Dedifferentiated amniotic fluid mesenchymal stem cell (primary cell): ENCODE measurements around the gene PEAK1.

Experiments used
- DNase-seq: peaks from one replicate; pipeline ENCODE4 v3.0.0-alpha.2; 2016; ENCODE audit errors: extremely low spot score

PEAK1 gene, protein sequence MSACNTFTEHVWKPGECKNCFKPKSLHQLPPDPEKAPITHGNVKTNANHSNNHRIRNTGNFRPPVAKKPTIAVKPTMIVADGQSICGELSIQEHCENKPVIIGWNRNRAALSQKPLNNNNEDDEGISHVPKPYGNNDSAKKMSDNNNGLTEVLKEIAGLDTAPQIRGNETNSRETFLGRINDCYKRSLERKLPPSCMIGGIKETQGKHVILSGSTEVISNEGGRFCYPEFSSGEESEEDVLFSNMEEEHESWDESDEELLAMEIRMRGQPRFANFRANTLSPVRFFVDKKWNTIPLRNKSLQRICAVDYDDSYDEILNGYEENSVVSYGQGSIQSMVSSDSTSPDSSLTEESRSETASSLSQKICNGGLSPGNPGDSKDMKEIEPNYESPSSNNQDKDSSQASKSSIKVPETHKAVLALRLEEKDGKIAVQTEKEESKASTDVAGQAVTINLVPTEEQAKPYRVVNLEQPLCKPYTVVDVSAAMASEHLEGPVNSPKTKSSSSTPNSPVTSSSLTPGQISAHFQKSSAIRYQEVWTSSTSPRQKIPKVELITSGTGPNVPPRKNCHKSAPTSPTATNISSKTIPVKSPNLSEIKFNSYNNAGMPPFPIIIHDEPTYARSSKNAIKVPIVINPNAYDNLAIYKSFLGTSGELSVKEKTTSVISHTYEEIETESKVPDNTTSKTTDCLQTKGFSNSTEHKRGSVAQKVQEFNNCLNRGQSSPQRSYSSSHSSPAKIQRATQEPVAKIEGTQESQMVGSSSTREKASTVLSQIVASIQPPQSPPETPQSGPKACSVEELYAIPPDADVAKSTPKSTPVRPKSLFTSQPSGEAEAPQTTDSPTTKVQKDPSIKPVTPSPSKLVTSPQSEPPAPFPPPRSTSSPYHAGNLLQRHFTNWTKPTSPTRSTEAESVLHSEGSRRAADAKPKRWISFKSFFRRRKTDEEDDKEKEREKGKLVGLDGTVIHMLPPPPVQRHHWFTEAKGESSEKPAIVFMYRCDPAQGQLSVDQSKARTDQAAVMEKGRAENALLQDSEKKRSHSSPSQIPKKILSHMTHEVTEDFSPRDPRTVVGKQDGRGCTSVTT (N-terminal part only)

DNA sequence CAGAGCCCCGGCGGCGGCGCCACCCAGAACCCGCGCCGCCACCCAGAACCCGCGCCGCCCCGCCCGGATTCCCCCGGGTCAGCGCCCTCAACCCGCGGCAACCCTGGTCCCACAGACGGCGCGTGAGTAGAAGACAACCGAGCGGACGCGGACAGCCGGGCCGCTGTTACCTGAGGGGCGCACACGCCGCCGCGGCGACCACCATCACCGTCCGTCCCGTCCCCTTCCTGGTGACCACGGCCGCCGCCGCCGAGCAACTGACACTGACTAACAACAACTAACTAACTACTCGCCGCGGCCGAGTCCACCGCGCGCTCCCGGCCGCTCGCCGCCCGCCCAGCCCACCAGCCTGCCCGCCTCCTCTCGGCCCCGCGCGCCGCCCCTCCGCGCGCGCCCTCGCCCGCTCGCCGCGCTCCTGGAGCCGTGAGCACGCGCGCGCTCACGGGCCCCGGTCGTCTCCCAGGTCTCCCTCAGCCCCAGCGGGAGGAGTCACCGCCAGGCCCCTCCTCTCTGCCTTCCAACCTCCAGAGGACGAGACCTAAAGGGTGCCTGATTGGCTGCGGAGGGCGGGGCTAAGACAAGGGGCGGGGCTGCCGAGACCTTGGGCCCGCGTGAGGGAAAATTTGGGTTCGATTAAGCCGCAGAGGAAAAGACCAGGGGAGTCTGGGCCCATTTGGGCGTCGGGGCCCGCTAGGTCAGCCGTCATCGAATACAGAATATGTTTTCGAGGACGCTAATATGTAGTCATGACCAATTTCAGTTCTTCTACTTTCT, at the start of gene PEAK1:
PEAK1 (minus strand) TSS at position 269 of the 774 bp plus-strand sequence. CDS start 238,178 bp downstream, outside the sequence.
- peak; percentile 99 for DNase-seq

DNA sequence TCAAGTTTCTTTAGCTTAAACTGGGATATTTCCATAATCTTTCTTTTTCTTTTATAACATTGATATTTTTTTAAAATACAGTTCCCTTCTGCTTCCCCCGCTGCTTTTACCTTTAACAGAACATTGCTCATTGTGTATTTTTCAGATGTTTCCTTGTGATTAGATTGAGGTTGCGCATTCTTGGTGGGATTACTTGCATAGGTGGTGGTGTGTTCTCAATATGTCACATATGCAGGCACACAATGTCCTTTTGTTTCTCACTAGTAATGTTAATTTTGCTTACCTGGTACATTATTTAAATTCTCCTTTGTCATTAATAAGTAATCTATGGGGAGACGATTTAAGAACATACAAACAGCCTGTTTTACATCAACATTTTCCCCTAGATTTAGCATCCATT, 49.0 kb upstream of the PEAK1 start:
- no peak for DNase-seq

DNA sequence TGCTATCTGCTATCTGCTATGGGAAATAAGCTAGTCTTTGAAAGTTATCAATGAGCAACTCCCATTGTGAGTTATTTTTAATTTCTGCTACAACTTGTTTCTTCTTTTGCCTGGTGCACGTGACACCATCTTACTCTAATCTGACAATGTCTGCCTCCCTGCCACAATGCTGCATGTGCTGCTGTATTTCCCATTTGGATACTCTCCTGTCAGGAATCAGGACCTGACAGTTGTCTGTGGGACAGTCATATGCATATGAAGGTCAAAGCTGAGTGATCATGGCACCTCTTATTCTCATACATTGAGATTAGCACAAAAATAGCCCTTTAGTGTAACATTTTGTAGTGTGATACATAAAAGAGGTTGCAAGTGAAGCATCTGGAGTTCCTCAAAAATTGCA, 46.6 kb upstream of the PEAK1 start:
- DNase-seq, result no peak

DNA sequence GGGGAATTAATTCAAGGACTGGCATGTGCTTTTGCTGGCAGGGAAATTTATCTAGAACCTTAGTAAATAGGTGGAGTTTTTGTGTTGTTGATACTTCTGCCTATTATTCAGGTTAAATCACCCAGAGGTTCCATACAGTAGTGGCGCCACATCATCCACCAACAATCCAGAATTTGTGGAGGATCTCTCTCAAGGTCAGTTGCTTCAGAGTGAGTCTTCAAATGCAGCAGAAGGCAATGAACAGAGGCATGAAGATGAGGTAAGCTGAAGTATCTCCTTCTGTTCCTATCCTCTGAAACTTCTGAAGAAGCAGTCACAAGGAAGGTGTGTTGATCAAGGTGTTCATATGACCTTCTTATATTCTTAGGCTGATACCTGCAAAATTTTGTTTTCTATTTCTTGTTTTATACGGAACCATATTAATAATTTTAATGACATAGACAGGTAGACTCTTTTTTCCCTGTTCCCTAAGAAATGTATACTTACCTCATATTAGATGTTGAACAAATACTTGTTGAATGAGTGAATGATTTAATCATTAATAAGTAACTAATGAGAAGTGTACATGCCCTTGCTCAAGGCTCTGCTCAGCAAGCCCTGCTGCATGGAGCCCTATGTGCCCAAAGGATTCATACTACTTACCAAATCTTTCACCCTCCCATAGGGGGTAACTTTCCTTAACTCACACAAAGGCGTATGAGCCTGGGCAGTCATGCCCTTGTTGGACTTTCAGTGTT, 44.4 kb upstream of the PEAK1 start:
- no peak for DNase-seq

DNA sequence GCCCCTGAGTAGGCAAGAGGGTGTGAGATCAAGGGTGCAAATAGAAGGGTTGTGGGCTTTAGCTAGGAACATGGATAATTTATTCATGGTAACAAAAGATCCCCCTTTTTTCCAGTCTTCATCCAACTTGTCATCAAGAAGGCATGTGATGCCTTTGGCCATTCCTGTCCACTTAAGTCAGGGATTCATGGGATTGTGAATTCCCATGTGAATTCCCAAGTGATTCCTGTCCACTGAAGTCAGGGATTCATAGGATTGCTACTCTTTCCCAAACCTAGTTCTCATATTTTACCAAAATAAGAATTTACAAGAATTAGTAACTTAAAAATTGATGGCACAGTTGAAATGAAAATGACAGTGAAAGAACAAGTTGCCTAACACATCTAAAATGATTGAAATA, 41.6 kb upstream of the PEAK1 start:
- DNase-seq, result no peak

DNA sequence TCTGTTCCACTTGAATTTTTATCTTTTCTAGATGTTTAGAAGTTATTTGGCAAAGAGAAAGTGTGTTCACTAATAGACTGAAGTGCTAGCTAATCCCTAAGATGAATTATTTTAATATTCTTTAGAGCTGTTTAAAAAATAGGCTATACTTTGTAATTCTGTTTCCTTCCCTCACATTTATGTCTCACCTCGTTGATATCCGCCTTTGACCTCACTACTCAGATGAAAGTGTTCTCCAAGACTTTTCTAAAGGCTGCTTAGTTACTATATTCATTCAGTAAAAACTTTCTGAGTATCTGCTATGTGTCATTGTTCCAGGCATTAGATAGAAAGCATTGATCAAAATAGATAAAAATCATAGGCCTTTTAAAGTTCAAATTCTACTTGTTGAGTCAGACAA, 39.1 kb upstream of the PEAK1 start:
- no peak for DNase-seq

DNA sequence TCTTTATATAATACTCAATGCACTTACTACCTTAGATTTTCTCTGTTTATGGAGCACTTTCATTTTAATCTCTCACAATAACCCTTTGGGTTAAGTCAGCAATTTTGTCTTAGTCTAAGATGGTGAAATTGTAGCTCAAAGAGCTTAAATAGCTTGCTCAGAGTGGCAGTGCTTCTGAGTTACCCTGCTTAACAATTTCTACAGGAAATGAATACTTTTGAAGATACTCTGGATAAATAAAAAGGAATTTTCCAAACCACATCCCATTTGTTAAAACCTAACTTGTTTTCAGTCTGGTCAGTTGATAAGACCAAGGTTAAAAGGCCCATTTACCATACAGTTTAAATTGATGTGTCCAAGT, 38.0 kb upstream of the PEAK1 start:
- DNase-seq, result no peak

DNA sequence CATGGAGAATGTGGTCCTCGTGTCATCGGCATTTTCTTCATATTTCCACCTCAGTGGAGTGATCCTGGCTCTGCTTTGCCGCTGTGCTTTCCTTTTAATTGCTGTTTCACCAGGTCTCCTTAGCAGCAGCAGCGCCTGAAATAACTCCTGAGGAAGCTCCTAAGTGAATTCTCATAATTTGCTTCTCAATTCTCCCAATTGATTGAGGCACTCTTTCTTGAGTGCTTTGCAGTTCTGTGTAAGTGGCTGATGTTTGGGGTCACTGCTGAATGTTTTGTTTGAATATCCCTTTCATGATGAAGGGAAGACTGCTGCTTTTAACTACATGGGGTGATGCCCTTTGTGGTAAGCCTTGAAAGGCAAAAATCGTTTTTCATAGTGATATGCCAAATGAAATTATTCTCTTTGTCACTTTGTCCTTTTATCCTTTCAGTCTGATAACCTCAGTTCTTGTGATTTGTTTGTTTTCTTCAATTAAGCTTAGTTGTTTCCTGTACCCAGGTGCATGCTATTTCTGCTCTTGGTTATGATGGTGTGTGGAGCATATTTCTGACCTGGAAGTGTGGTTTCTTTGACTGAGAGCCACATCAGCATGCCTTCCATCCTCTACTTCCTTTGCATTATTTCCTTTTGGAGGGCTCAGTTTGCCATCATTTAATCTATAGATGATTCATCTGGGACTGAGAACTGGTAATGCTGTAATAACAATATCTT, 37.4 kb upstream of the PEAK1 start:
- no peak for DNase-seq

DNA sequence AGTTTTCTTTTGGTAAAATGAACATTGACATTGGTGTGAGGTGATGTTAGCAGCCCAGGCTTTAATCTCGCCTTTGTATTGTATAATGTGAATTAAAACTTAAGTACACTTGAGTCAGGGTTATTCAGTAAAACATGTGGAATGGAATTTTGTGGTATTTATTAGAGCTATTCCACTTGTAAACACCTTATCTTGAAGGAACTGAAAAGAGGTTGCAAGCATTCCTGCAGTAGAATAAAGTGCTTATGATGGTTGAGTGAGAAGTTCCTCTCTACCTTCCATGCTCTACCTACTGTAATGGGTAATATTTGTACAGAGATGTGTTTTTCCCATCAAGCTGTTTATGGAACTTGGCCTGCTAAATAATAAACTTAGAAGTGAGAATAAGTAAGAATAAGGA, 36.8 kb upstream of the PEAK1 start:
- no peak for DNase-seq

DNA sequence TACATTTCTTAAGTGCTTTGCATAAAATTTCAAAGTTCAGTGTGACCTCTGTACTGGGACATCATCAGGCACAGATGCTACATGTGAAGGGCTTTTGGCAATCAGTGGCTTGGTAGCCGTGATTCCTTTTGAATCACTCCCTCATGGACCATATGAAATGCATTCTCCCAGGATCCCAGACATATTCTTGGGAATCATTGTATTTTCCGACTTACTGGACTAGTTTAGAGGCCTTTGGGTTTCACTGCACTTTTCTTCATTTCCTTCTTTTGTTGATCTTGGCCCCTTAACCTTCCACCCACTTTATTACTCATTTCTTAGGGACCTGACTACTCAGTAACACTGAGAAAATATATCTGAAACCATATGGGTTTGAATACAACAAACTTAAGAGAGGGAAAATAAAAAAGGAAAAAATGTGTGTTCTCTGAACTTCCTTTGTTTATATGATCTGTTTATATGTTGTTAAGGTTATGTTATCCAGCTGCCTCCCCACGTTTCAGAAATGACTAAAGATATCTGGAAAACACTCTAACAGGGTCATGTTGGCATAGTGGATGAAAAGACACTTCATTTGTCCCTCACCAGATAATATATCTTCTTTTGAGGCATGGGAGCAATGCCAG, 35.9 kb upstream of the PEAK1 start:
- peak; percentile 64 for DNase-seq

DNA sequence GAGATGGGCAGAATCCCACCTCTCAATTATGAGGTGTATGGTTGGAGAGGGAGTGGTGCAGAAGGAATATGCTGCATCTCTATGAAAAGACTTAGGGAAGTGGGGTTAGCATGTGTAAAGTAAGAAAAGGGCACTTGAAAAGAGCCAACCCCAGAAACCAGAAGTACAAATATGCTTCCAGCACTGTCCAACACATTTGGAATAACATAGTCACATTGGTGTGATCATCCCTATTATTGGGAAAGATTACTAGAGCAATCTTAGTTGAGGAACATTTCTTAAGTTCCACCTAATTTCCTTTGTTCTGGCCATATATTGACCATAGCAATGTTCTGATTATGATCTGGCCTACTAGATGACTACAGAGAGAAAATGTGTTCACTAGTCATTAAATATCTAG, 35.0 kb upstream of the PEAK1 start:
- DNase-seq, result no peak

DNA sequence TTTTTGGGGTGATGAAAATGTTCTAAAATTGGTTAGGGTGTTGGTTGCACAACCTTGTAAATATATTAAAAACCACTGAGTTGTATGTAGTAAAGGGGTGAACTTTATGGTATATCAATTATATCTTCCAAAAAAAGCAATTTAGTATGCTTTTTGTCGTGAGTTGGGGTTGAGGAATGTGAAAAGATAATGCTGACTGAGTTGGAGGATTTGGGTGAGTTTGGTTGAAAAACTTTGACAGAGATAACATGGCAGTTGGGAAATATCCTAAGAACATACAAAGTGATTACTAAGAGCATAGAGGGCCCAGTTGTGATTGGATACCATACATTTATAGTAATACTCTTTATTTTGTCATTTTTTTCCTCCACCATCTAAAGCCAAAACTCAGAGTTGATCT, 34.4 kb upstream of the PEAK1 start:
- no peak for DNase-seq

DNA sequence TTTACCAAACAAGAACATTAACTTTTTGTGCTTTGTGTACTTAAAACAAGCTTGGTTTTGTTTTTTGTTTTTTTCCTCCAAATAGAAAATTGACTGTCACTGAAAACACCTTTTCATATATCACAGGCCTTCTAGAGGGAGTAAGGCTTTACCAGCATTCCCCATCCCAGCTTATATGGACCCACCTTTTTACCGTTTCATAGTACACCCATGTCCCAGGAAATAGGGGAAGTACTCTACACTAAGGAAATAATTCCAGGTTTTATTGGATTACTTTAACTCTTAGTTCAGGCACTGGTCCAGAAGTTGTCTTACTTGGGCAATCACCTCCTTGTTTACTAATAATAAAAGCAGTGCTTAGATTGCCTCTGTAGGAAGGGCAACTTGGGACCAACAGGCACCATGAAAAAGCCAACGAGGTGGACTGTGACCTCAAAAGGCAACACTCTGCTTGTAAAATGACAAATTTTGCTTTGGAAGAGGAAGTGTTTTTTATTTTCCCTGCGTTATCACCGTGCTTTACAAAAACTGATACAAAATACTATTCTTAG, 27.0 kb upstream of the PEAK1 start:
- DNase-seq, result no peak

DNA sequence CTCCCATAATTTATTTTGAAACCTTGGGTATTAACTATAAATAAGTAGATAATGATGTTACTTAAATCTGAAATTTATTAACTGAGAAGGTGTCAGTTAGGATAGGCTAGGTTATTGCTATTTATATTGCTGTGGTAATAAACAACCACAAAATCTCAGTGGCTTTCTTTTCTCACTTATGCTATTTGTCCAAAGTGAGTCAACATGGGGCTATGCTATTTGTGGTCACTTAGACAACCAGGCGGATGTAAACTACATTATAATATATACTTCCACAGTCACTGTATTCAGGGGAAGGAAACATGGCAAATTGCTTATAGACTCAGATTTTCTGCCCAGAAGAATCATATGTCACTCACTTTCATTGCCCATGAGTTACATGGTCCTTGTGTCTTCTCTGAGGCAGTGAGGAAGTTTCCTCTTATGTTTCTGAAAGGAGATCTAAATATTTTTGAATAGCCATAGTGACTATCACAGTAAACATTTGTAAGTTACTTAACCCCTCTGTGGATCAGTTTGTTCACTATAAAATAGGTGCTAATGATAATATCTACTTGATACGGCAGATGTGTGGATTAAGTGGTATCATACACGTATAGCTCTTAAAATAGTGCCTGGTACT, 20.6 kb upstream of the PEAK1 start:
- peak; percentile 41 for DNase-seq

DNA sequence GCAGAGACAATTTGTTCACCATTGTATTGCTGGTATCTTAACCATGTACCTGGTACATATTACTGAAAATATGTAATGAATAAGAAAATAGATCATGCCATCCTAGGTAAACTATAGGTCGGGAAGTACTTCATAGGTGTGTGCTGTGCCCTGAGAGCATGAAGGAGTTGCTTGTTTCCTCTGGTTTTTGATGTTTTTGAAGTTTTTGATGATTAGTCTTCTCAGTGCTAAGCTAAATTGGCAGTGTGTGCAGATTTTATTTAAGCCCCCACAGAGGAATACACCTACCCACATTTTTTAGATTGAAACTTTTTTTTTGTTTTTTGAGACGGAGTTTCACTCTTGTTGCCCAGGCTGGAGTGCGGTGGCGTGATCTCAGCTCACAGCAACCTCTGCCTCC, 17.4 kb upstream of the PEAK1 start:
- no peak for DNase-seq

DNA sequence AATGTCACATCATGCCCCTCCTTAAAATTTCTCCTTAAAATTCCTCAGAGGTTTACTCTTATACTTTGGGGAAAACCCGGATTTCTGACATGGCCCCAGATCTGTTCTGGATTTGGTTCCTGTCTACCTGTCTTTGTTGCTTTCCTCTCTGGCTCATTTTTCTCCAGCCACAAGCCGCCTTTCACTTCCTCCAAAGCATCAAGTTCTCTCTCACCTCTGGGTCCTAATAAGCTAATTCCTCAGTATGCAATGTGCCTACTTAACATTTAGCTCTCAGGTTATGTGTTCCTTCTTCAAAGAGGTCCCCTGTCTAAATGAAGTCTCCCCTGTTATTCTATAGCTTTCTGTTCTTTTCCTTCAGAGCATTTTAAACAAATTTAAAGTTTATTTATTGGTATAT, 16.9 kb upstream of the PEAK1 start:
- no peak for DNase-seq

DNA sequence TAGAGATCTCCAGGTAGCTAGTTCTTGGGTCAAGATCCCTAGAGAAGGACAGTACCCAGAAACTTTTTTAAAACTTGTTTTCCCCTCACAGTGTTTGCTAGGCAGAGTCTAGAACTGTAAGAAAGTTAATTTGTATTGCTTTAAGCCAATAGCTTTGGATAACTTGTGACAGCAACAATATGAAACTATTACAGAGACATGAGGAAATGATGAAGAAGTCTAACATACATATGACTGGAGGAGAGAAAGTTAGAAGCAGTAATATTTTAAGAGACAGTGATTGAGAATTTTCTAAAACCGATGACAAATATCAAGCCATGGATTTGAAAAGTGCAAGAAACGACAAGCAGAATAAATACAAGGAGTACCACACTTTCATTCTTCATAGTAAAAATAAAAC, 10.7 kb upstream of the PEAK1 start:
- DNase-seq, result no peak

DNA sequence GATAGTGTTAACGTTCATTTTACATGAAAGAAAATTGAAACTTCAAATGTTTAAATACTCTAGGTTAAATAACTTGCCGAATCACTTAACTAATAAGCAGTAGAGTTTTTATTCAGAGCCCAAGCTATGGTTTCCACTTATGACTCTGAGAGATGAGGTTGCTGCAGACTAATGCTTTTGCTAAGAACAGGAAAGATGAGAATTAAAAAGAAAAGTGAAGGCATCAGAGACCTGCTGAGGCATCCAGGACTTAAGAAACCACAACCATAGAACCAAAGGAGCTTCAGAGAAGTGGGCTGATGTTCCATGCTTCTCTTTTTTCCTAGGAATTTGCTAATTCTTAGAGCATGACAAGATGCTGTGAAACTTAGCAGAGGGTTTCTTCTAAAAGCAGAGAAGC, 10.3 kb upstream of the PEAK1 start:
- DNase-seq, result no peak

DNA sequence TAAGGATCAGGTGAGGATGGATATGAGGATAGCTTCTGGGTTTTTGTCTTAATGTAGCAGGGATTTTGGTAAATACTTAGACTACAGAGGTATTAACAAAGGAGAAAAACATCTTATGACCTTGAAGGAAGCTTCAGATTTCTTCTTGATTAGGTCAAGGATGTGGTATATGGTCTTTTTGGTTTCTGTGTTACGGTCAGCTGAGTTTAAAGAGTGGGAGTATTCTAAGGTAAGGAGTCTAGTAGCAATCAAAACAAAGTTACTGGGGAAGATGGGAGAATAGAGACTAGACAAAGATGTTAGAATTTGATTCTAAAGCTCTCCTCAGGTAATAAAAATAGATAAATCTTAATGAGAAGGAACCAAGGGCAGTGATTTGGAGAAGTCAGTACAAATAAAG, 7.0 kb upstream of the PEAK1 start:
- no peak for DNase-seq
